Fibroblast of the aortic adventitia (primary cell): Measurements from ENCODE around the gene GATA5. TPM values are rescaled to one million over a fixed set of nuclear protein-coding genes. Genes with fewer than 3 reads are reported as not detected.
A peak's percentile ranks its signal among the peaks of the same experiment; 100 is the strongest.

Experiments
- DNase-seq: peaks from one replicate; pipeline ENCODE4 v3.0.0-alpha.2; 2010; ENCODE audit warnings: low read depth
- H3K4me3 ChIP-seq: 2 replicates; pipeline ENCODE4 v1.5.1; 2011; ENCODE audit warnings: low read depth, mild to moderate bottlenecking, control low read depth, low read length, moderate library complexity
- total RNA-seq: library from RNA; depleted of rRNA; stranded (reverse); fragments of >200 nt; gene quantifications from 2 replicates; pipeline ENCODE4 v1.2.3, GENCODE V29; 2012; ENCODE audit warnings: low replicate concordance
- TF ChIP-seq, protein P1 (sequence below): IDR thresholded peaks from 2 replicates; pipeline ENCODE4 v1.5.1; 2011; ENCODE audit warnings: mild to moderate bottlenecking, low read length, control low read depth, inconsistent platforms; ENCODE audit not compliant: insufficient read depth

The GATA5 gene
- total RNA-seq, 1 donor = not detected

DNA sequence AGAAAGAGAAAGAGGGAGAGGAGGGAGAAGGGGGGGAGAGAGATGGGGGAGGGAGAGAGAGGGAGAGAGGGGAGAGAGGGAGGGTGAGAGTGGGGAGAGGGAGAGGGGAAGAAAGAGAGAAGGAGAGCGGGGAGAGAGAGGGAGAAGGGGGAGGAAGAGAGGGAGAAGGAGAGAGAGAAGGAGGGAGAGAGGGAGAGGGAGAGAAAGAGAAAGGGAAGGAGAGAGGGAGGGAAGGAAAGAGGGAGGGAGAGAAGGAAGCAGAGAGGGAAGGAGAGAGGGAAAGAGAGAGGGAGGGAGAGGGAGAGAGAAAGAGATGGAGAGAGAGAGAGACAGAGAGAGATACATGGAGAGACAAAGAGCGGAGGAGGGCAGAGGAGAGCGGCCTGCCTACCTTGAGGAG, 23.8 kb downstream of the GATA5 start:
- TF ChIP-seq, protein P1, sequence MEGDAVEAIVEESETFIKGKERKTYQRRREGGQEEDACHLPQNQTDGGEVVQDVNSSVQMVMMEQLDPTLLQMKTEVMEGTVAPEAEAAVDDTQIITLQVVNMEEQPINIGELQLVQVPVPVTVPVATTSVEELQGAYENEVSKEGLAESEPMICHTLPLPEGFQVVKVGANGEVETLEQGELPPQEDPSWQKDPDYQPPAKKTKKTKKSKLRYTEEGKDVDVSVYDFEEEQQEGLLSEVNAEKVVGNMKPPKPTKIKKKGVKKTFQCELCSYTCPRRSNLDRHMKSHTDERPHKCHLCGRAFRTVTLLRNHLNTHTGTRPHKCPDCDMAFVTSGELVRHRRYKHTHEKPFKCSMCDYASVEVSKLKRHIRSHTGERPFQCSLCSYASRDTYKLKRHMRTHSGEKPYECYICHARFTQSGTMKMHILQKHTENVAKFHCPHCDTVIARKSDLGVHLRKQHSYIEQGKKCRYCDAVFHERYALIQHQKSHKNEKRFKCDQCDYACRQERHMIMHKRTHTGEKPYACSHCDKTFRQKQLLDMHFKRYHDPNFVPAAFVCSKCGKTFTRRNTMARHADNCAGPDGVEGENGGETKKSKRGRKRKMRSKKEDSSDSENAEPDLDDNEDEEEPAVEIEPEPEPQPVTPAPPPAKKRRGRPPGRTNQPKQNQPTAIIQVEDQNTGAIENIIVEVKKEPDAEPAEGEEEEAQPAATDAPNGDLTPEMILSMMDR = no peak
- DNase-seq = no peak
- no peak overlapping the region for H3K4me3 ChIP-seq

DNA sequence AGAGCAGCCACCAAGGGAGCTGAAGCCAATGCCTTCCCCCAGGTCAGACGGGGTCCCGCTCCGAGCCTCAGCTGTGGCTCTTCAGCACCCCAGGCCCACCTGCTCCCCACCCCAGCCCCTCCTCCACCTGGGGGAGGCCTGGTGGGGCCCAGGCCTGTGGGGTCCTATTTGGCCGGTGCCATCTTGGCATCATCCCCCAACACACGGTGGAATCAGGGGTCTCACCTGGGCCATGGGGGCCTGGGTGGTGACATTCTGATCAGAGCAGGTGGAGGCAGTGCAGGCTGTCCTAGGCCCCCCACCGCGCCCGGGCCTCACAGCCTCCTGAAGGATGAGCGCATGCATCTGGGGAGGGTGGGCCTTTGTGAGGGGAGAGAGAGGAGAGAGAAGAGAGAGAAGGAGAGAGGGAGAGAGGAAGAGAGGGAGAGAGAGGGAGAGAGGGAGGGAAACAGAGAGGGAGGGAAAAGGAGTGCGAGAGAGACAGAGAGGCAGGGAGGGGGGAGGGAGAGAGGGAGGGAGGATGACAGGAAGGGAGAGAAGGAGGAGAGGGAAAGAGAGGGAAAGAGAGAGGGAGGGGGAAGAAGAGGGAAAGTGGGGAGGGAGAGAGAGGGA, 24.5 kb downstream of the GATA5 start:
- TF ChIP-seq, protein P1 = no peak
- H3K4me3 ChIP-seq = no peak overlapping the region
- no peak for DNase-seq

DNA sequence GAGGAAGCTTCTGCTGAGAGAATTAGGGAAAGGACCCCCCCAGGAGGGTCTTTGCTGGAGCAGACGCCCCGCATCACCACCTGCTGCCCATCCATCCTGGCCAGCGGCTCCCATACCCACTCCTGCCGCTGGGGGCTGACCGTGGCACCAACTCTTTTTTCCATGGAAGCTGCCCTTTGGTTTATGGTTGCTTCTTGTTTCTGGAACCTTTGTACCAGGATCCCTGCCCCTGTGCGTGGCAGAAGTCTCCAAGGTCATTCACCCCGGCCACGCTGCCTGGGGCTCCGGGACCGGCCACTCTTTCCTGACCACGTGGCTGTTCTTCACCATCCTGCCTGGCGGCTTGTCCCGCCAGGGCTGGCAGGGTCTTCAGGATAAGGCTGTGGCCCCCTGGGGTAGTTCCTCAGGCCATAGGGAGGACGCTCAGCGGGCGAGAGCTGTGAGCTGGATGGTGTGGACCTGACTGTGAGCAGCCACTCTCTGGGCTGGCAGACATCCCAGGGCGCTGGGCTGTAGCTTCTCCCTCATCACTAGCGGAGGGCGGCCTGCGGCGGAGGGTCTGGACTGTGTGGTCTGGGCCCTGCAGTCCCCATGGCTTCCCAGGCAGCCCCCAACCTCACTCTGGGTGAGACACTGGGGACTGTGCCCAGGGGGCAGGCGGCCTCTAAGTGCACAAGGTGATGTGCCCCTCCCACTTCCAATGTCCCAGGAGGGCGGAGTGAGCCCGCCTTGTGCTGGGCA, 25.7 kb downstream of the GATA5 start:
- no peak for DNase-seq
- TF ChIP-seq, protein P1 = peak; percentile 15
- H3K4me3 ChIP-seq = no peak overlapping the region

DNA sequence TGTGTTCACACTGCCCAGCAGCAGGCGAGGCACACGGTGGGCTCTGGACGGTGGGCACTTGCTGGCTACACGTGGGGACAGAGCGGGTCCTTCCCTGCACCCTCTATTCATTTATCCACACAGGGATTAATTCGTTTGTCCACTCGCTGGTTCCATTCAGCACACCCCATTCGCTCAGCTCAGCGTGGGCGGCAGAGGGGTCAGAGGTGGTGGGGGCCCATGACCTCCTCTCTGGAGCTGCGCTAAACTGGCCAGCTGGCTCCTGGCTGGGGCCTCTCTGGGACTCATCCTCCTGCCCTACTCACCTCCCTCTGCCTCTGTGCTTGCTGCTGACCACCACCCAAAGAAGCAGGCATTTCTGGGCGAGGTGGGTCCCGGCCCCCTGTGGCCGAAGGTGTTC, 27.0 kb downstream of the GATA5 start:
- DNase-seq = no peak
- TF ChIP-seq, protein P1 = no peak
- H3K4me3 ChIP-seq = no peak overlapping the region

DNA sequence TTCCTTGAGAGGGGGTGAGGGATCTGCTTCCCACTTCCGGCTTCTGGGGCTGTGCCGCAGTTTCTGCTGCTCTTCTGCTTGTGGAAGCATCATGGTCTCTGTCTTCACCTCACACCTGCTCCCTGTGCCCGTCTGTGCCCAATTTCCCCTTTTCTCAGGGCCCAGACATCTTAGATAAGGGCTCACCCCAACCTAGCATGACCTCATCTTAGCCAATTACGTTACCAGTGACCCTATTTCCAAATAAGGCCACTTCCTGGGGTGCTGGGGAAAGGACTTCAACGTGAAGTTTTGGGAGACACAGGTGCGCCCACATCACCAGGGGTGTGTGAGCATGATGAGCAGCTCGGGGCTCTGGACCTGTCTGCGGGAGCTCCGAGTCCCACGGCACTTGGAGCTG, 27.8 kb downstream of the GATA5 start:
- no peak for DNase-seq
- no peak overlapping the region for H3K4me3 ChIP-seq
- TF ChIP-seq, protein P1 = no peak

DNA sequence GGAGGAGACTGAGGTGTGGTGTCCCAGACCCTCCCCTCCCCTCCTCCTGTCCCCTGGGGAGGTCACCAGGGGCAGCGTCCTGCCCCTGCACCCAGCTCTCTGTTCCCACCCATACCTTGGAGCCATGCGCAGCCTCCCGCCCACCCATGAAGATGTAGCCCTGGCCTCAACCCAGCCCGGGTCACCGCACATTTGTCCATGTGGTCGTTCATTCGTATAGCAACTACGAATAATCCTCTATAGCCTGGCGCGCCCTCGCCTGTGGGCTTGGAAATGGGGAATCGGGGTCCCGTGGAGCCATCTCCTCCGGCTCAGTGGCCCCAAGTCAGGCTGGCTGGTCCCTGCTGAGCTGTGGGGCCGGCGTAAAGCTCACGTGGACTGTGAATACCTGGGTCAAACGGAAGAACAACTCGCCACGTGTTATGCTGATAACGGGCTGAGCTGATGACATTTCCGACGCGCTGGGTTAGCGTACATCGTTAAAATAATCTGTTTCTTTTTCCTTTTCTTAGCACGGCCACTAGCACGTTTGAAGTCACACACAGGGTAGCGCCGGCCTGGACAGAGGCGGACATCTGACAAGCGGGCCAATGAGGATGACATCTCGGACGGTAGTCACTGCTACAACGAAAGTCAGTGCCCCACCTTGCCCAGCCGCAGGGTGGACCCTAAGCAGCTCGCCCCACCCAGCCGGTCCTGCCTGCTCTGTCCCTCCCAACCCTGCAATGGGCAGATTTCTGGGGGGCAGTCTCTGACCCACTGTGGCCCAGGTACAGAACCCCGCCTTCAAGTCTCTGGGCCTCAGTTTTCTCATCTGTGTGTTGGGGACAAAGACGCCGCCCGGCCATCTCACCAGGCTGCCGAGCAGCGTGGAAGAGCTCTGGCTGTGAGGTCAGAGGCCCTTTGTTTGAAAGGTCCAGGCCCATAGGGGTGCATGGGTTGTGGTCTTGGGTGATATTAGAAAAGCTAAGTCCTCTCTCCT, 28.6 kb downstream of the GATA5 start:
- H3K4me3 ChIP-seq = no peak overlapping the region
- TF ChIP-seq, protein P1 = no peak
- DNase-seq = no peak
